Measurements from ENCODE around the gene ARMH3.
A peak's percentile ranks its signal among the peaks of the same experiment; 100 is the strongest.

ARMH3 gene

GRCh38 chr10:101939729-101940128, 116.2 kb downstream of the ARMH3 start:
- DNase-seq (ENCODE audit: low spot score) (no peak), FAIRE-seq (no peak)

GRCh38 chr10:101939008-101939648, 116.8 kb downstream of the ARMH3 start:
- no peak for FAIRE-seq
- peak; percentile 14 for DNase-seq (ENCODE audit: low spot score)

GRCh38 chr10:101938305-101939007, 117.5 kb downstream of the ARMH3 start:
- DNase-seq (ENCODE audit: low spot score) (peak; percentile 13), FAIRE-seq (no peak)

GRCh38 chr10:101935431-101935830, 120.5 kb downstream of the ARMH3 start:
- FAIRE-seq = no peak
- DNase-seq (ENCODE audit: low spot score) = no peak

- DNase-seq (ENCODE audit: low spot score) (no peak), FAIRE-seq (no peak)
These were observed 121.2 kb downstream of the ARMH3 start for GRCh38 chr10:101934686-101935305.

- FAIRE-seq (no peak), DNase-seq (ENCODE audit: low spot score) (no peak)
These were observed 122.0 kb downstream of the ARMH3 start for GRCh38 chr10:101933976-101934375.

GRCh38 chr10:101932183-101932582, 123.8 kb downstream of the ARMH3 start:
- DNase-seq (ENCODE audit: low spot score) = no peak
- no peak for FAIRE-seq

GRCh38 chr10:101925027-101925426, 130.9 kb downstream of the ARMH3 start:
- DNase-seq (ENCODE audit: low spot score) (no peak), FAIRE-seq (no peak)

- DNase-seq (ENCODE audit: low spot score) (no peak), FAIRE-seq (no peak)
These were observed 132.7 kb downstream of the ARMH3 start for GRCh38 chr10:101923256-101923655.

GRCh38 chr10:101922846-101923245, 133.1 kb downstream of the ARMH3 start:
- FAIRE-seq (no peak), DNase-seq (ENCODE audit: low spot score) (no peak)

- DNase-seq (ENCODE audit: low spot score) (no peak), FAIRE-seq (no peak)
These were observed 135.4 kb downstream of the ARMH3 start for GRCh38 chr10:101920546-101920945.

- FAIRE-seq = no peak
- DNase-seq (ENCODE audit: low spot score) = no peak
These were observed 136.8 kb downstream of the ARMH3 start for GRCh38 chr10:101919026-101919770.

- DNase-seq (ENCODE audit: low spot score) (no peak), FAIRE-seq (no peak)
These were observed 143.3 kb downstream of the ARMH3 start for GRCh38 chr10:101912561-101913179.

GRCh38 chr10:101906586-101907183, 149.3 kb downstream of the ARMH3 start:
- FAIRE-seq (no peak), DNase-seq (ENCODE audit: low spot score) (no peak)

GRCh38 chr10:101905251-101905650, 150.7 kb downstream of the ARMH3 start:
- FAIRE-seq = no peak

GRCh38 chr10:101903827-101904550, 152.0 kb downstream of the ARMH3 start:
- no peak for DNase-seq (ENCODE audit: low spot score)

More at GRCh38 chr10:101905251-101905650, 150.7 kb downstream of the ARMH3 start:
- no peak for DNase-seq (ENCODE audit: low spot score)

GRCh38 chr10:101902820-101903145, 153.2 kb downstream of the ARMH3 start:
- FAIRE-seq (no peak), DNase-seq (ENCODE audit: low spot score) (no peak)

More at GRCh38 chr10:101903827-101904550, 152.0 kb downstream of the ARMH3 start:
- FAIRE-seq = no peak

- DNase-seq (ENCODE audit: low spot score) (no peak), FAIRE-seq (no peak)
These were observed 153.7 kb downstream of the ARMH3 start for GRCh38 chr10:101902032-101902819.

GRCh38 chr10:101901340-101901739, 154.6 kb downstream of the ARMH3 start:
- FAIRE-seq (no peak), DNase-seq (ENCODE audit: low spot score) (no peak)

- DNase-seq (ENCODE audit: low spot score) = no peak
- FAIRE-seq = no peak
These were observed 158.3 kb downstream of the ARMH3 start for GRCh38 chr10:101897633-101898032.
